Activated effector memory CD4-positive, alpha-beta T cell treated with Interleukin-2 at 50 U/mL for 16 hours (primary cell): Measurements from ENCODE around the gene SOWAHA.
"Not testable (repeated sequence)": the region's sequence is repeated elsewhere in the genome, so short reads cannot be mapped to it uniquely, and the experiment has no call there.

Source experiments
- DNase-seq: peaks from one replicate; pipeline ENCODE4 v3.0.0-alpha.2; 2020

SOWAHA gene

DNA sequence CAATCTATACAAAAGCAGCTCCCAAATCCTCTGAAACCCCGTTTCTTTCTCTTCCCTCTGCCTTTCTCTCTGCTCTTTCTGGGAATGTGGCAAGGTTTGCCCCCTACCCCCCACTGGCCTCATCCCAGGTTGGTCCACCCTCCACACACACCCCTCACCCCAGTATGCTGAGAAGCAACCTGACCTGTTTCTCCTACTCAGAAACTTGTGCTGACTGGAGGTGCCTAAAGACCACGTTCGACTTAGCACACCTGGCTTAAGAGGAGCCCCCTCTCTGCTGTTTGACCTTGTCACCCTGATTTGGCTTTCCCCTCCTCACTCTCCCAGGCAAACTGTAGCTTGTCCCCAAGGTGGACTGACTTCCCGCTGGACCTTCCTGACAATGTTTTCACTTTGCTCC is 35.0 kb upstream of the SOWAHA start:
- no peak for DNase-seq

GRCh38 chr5:132778856-132779255 is 34.2 kb upstream of the SOWAHA start:
- DNase-seq: no peak

DNA sequence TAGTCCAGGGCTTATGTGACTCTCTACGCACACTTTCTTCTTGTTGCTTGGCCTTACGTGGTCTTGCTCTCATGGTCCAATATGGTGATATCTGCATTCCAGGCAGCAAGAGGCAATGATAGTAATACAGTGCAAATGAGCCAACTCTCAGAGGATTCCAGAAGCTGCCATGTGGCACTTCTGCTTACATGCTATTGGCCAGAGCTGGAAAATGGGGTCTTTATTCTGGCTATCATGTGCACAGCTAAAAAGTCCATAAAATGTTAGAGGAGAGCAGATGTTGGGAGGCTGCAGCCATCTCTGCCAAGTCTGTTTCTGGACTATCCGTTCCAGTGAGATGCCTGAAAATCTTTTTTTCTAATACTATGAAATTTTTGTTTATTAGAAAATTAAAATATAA is 33.1 kb upstream of the SOWAHA start:
- DNase-seq: no peak

DNA sequence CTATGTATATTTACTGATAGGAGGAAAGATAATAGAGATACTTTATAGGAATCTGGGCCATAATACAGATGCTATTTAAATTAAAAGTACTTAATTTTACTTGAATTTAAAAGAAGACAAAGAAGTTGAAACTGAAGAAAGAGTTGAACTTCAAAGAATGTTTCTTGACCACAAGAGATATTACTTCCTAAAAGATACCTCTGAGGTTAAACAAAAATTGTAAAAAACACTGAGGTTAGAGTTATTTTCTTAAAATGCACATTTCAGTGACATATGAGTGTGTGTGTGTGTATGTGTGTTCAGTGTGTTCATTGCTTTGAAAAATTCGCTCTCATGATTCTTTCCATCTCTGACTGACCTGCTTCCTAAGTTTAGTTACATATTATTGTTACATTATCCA is 32.5 kb upstream of the SOWAHA start:
- no peak for DNase-seq

- no peak for DNase-seq
Measured at GRCh38 chr5:132781029-132781428, 32.1 kb upstream of the SOWAHA start.

DNA sequence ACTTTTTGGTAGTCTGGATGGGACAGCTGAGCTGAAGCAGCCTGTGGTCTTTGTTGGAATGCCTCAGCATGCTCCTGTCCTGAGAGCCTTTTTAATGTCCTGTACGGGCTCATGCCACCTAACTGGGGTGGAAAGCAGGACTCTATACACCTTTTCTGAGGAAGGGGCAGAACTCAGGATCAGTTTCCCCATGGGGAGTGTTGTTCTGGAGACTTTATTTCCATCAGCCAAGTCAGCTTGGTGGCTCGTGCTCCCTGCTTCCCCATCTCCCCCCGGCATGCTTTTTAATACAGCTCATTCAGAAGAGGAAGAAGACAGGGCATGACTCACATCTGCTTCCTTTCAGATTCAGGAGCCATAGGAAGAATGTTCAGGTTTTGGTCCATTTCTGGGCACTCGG is 31.0 kb upstream of the SOWAHA start:
- no peak for DNase-seq

- DNase-seq: no peak
Measured at GRCh38 chr5:132785365-132785764, 27.7 kb upstream of the SOWAHA start.

GRCh38 chr5:132785864-132786263 is 27.2 kb upstream of the SOWAHA start:
- DNase-seq: no peak

DNA sequence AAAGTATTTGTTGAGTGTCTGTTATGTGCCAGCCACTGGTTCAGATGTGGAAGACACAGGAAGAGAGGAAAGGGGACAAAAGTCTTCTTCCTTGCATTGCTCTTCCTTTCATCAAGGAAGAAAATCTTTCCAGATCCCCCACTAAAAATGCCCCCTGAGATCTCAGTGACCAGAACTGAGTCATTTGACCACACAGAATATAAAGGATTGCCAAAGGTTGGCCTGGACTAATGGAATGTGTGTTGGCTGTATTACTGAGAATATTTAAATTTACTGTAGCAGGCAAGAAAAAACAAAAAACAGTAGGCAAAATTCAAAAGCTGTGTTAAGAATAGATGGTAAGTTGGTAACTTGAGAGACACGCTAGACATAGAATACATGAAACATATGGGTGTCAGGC is 26.0 kb upstream of the SOWAHA start:
- DNase-seq: no peak

GRCh38 chr5:132788508-132788907 is 24.6 kb upstream of the SOWAHA start:
- no peak for DNase-seq

GRCh38 chr5:132788990-132789886 is 23.9 kb upstream of the SOWAHA start:
- no peak for DNase-seq

- DNase-seq: no peak
Measured at GRCh38 chr5:132790201-132790865, 22.8 kb upstream of the SOWAHA start.

DNA sequence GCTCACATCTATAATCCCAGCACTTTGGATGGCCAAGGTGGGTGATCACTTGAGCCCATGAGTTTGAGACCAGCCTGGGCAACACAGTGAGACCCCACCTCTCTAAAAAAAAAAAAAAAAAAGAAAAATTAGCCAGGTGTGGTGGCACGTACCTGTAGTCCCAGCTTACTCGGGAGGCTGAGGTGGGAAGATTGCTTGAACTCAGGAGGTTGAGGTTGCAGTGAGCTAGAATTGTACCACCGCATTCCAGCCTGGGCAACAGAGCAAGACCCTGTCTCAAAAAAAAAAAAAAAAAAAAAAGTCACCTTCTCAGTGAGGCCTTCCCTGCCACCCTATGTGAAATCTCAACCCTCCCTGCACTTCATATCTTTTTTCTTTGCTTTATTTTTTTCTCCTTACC is 22.1 kb upstream of the SOWAHA start:
- no peak for DNase-seq

GRCh38 chr5:132797651-132798050 is 15.5 kb upstream of the SOWAHA start:
- DNase-seq: no peak

DNA sequence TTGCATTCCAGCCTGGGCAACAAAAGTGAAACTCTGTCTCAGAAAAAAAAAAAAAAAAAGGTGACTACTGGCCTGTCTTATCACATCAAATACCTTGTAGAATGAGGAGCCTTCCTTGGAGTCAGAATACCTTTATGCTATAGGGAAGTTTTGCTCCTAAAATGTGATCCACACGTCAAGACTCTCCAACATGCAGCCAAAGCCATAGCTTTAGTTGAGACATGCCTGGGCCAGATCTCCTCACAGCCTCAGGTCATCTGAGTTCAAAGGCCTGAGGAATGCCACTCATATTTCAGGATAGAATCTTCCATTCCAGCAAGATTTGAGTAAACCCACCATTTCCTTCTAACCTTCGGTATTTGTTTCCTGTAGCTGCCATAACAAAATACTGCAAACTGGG is 13.7 kb upstream of the SOWAHA start:
- DNase-seq: no peak

- DNase-seq: no peak
Measured at GRCh38 chr5:132800545-132800944, 12.6 kb upstream of the SOWAHA start.

GRCh38 chr5:132802044-132802684 is 10.9 kb upstream of the SOWAHA start:
- DNase-seq: no peak

DNA sequence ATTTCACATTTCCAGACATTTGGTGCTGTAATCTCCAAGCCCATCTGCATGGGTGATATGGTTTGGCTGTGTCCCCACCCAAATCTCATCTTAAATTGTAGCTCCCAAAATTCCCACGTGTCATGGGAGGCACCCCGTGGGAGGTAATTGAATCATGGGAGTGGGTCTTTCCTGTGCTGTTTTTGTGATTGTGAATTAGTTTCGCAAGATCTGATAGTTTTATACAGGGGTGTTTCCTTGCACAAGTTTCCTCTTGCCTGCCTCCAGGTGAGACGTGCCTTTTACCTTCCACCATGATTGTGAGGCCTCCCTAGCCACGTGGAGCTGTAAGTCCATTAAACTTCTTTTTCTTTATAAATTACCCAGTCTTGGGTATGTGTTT is 10.4 kb upstream of the SOWAHA start:
- DNase-seq: not testable (repeated sequence)

GRCh38 chr5:132804219-132804618 is 8.9 kb upstream of the SOWAHA start:
- DNase-seq: not testable (repeated sequence)

DNA sequence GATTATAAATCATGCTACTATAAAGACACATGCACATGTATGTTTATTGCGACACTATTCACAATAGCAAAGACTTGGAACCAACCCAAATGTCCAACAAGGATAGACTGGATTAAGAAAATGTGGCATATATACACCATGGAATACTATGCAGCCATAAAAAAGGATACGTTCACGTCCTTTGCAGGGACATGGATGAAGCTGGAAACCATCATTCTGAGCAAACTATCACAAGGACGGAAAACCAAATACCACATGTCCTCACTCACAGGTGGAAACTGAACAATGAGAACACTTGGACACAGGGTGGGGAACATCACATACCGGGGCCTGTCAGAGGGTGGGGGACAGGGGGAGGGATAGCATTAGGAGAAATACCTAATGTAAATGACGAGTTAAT is 7.2 kb upstream of the SOWAHA start:
- not testable (repeated sequence) for DNase-seq

DNA sequence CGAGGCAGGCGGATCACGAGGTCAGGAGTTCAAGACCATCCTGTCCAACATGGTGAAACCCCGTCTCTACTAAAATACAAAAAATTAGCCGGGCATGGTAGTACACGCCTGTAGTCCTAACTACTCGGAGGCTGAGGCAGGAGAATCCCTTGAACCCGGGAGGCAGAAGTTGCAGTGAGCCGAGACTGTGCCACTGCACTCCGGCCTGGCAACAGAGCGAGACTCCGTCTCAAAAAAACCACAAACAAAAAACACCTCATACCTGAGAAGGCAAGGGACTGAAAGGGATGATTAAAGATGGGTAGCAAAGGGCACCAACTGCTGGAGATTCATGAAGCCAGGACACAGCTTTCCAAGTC is 6.3 kb upstream of the SOWAHA start:
- not testable (repeated sequence) for DNase-seq

DNA sequence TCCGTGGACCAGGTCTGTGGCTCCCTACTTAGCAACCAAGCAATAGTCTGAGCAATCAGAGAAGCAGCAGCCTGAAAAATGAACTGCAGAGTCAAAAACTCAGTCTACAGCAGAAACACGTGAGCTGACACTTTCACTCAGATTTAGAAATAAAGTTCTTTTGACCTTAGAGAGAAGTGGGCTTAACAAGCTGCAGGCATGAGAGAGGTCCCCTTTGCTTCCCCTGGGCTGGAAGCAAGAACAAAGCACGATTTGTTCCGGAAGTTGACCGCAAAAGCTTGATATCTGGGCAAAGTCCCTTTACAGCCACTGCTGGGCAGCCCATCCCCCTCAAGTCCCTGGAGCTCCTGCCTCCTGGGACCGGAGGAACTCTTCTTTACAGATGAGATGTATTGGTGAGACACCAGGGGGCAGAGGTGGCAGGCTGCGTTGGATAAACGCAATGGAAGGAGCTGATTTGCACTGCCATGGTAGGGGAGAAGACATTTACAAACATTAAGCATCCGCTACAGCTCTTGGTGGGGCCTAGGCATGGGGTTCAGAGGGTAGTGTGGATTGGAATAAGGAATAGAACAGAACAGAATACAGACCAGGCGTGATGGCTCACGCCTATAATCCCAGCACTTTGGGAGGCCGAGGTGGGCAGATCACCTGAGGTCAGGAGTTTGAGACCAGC is 5.8 kb upstream of the SOWAHA start:
- no peak for DNase-seq

DNA sequence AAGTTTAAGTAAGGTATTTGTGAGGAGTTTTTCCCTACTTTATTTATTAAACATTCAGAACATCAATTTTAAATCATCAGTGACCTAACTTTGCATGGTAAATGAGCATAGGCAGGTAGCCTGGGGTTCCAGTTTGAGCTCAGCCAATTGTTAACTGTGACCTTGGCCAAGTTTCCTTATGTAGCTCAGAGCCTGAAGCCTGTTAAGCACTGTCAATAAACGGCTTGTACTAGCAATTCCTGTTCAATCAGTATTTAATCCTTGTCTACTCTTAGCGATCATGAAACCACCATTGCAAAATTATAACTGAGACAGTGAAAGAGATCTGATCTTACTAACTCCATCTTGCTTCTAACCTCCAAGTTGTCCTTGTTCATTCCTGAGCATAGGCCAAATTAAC is 4.7 kb upstream of the SOWAHA start:
- no peak for DNase-seq

GRCh38 chr5:132808866-132809265 is 4.2 kb upstream of the SOWAHA start:
- DNase-seq: no peak
